Trophoblast cell (in vitro differentiated cells and primary cell): ENCODE measurements around the gene NLK.
A peak's percentile ranks its signal among the peaks of the same experiment; 100 is the strongest.

Experiments used
- DNase-seq, 2 donors: peaks; one replicate each; pipeline ENCODE4 v3.0.0-alpha.2; 2016
- H2AFZ ChIP-seq: 2 replicates; pipeline ENCODE4 v1.6.1; 2013; ENCODE audit warnings: low read length, moderate library complexity, mild to moderate bottlenecking; ENCODE audit not compliant: insufficient read depth, poor library complexity
- H2AK5ac ChIP-seq: 2 replicates; pipeline ENCODE4 v1.6.1; 2013; ENCODE audit warnings: mild to moderate bottlenecking, low read length
- H2BK120ac ChIP-seq: 2 replicates; pipeline ENCODE4 v1.6.1; 2013; ENCODE audit warnings: low read length, mild to moderate bottlenecking, moderate library complexity; ENCODE audit not compliant: insufficient read depth, poor library complexity
- H2BK12ac ChIP-seq: 2 replicates; pipeline ENCODE4 v1.6.1; 2013; ENCODE audit warnings: mild to moderate bottlenecking, low read length, moderate library complexity
- H2BK5ac ChIP-seq: 2 replicates; pipeline ENCODE4 v1.6.1; 2013; ENCODE audit warnings: low read length, low read depth, moderate library complexity, mild to moderate bottlenecking; ENCODE audit not compliant: poor library complexity
- H3K14ac ChIP-seq: 2 replicates; pipeline ENCODE4 v1.6.1; 2013; ENCODE audit warnings: mild to moderate bottlenecking, low read length
- H3K18ac ChIP-seq: 2 replicates; pipeline ENCODE4 v1.6.1; 2013; ENCODE audit warnings: mild to moderate bottlenecking, low read length
- H3K23ac ChIP-seq: 2 replicates; pipeline ENCODE4 v1.6.1; 2013; ENCODE audit warnings: low read length
- H3K27ac ChIP-seq: 2 replicates; pipeline ENCODE4 v1.5.1; 2013; ENCODE audit warnings: low read depth, mild to moderate bottlenecking, inconsistent platforms, low read length, moderate library complexity
- H3K27me3 ChIP-seq: 2 replicates; pipeline ENCODE4 v1.6.1; 2013; ENCODE audit warnings: inconsistent platforms, mild to moderate bottlenecking, low read length, moderate library complexity; ENCODE audit not compliant: insufficient read depth
- H3K36me3 ChIP-seq, 2 experiments: 1 replicate in 1 of 2; 2 replicates in 1 of 2; pipeline ENCODE4 v1.6.1; 2013; ENCODE audit warnings: low read length in 2 of 2, mild to moderate bottlenecking in 2 of 2, moderate library complexity in 1 of 2; ENCODE audit not compliant: insufficient read depth in 2 of 2, control insufficient read depth in 1 of 2
- H3K4ac ChIP-seq: 2 replicates; pipeline ENCODE4 v1.6.1; 2013; ENCODE audit warnings: low read depth, mild to moderate bottlenecking, low read length, moderate library complexity
- H3K4me1 ChIP-seq, 2 experiments: 1 replicate in 1 of 2; 2 replicates in 1 of 2; pipeline ENCODE4 v1.6.1; 2013; ENCODE audit warnings: low read length in 2 of 2, mild to moderate bottlenecking in 2 of 2, moderate library complexity in 1 of 2; ENCODE audit not compliant: insufficient read depth in 2 of 2, control insufficient read depth in 1 of 2
- H3K4me2 ChIP-seq: 2 replicates; pipeline ENCODE4 v1.6.1; 2013; ENCODE audit warnings: inconsistent platforms, mild to moderate bottlenecking, low read length, moderate library complexity
- H3K4me3 ChIP-seq: 2 replicates; pipeline ENCODE4 v1.5.1; 2013; ENCODE audit warnings: mild to moderate bottlenecking, low read depth, low read length, inconsistent platforms
- H3K79me1 ChIP-seq: one replicate; pipeline ENCODE4 v1.6.1; 2013; ENCODE audit warnings: low read length
- H3K79me2 ChIP-seq: 2 replicates; pipeline ENCODE4 v1.6.1; 2013; ENCODE audit warnings: low read length, mild to moderate bottlenecking; ENCODE audit not compliant: control insufficient read depth, insufficient read depth, poor library complexity
- H3K9ac ChIP-seq: 2 replicates; pipeline ENCODE4 v1.6.1; 2013; ENCODE audit warnings: mild to moderate bottlenecking, low read length
- H3K9me3 ChIP-seq: 2 replicates; pipeline ENCODE4 v1.6.1; 2013; ENCODE audit warnings: low read depth, mild to moderate bottlenecking, control low read depth, inconsistent platforms, low read length; ENCODE audit not compliant: insufficient read depth
- H4K12ac ChIP-seq: 2 replicates; pipeline ENCODE4 v1.6.1; 2013; ENCODE audit warnings: low read depth, mild to moderate bottlenecking, low read length, moderate library complexity
- H4K8ac ChIP-seq: 2 replicates; pipeline ENCODE4 v1.6.1; 2013; ENCODE audit warnings: low read depth, mild to moderate bottlenecking, low read length, moderate library complexity
- H4K91ac ChIP-seq: one replicate; pipeline ENCODE4 v1.6.1; 2013; ENCODE audit warnings: low read depth, mild to moderate bottlenecking, low read length, moderate library complexity
- WGBS: extraction: QIAGEN DNeasy Blood & Tissue Kit; methylation state at CpG from one replicate; pipeline ENCODE4 v1.1.7; 2013; ENCODE audit warnings: missing lambda C conversion rate; ENCODE audit not compliant: insufficient read length, insufficient coverage; ENCODE audit errors: extremely low coverage; 5-methylcytosine and 5-hydroxymethylcytosine counted together

The NLK gene

DNA sequence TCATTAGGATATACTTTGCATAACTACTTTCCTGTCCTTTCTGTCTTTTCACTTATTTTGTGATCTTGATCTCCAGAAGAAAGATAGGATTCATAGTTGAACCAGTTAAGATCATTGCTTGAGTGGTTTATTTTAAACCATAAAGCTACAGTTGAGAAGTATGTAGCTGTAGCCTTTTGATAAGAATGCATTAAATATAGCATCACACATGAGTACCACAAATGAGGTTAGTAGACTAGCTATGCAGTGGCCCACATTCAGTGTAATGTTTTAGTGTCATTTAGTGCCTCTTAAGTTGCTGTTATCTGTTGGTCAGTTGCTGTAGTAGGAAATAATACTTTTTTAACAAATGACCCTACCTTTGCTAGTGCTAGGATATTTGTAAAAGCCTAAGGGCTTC is 1.3 kb downstream of the NLK start:
- H4K8ac ChIP-seq = no peak overlapping the region
- H2AK5ac ChIP-seq = no peak overlapping the region

DNA sequence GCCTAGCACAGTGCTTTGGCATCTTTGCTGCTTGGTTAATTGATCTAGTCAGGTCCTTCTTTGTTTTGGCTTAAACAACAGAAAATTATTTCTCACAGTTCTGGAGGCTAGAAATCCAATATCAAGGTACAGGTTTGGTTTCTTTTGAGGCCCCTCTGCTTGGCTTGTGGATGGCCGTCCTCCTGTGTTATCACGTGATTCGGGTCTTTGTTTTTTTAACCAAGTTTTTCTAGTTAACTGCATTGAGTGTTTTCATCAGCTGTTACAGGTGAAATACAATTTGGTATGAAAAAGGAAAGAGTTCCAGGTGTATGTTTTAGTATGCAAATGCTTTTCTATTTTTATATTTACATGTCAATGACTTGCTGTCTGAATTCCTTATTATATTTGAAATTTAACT is 2.8 kb downstream of the NLK start:
- no peaks in the 10 kb centered on the region for H3K9me3 ChIP-seq
- peaks cover 3% of the 10 kb centered on the region for H3K79me1 ChIP-seq
- no peak for DNase-seq
- no peak overlapping the region for H2AFZ ChIP-seq
- peaks cover 9% of the 10 kb centered on the region for H3K79me2 ChIP-seq
- no peak overlapping the region for H3K27ac ChIP-seq
- H2AK5ac ChIP-seq = no peak overlapping the region
- no peak overlapping the region for H3K9ac ChIP-seq
- WGBS = no CpG with 5 or more reads among the region's 3 CpGs
- H4K12ac ChIP-seq = no peak overlapping the region
- H3K18ac ChIP-seq = no peak overlapping the region
- H4K91ac ChIP-seq = no peak overlapping the region
- no peak overlapping the region for H3K23ac ChIP-seq
- no peak overlapping the region for H3K14ac ChIP-seq
- H3K4me2 ChIP-seq = peak overlapping the region; percentile 18
- H4K8ac ChIP-seq = no peak overlapping the region
- peaks cover 2 to 3% of the 10 kb centered on the region in 2 experiments for H3K36me3 ChIP-seq
- H3K27me3 ChIP-seq = no peaks in the 10 kb centered on the region
- no peak overlapping the region for H3K4me3 ChIP-seq
- no peak overlapping the region for H2BK12ac ChIP-seq
- no peak overlapping the region for H2BK120ac ChIP-seq
- H3K4me1 ChIP-seq = peaks cover 9 to 12% of the 10 kb centered on the region in 2 experiments
- H3K4ac ChIP-seq = peak overlapping the region; percentile 25
- no peak overlapping the region for H2BK5ac ChIP-seq

More for the DNA sequence above, 1.3 kb downstream of the NLK start:
- Histone ChIP-seq H3K79me1 (peaks cover 3% of the 10 kb centered on the region), H3K27me3 (no peaks in the 10 kb centered on the region), H3K4ac (no peak overlapping the region), H2BK120ac (no peak overlapping the region), H4K91ac (no peak overlapping the region), H3K9ac (no peak overlapping the region), H3K36me3 (peaks cover 2 to 3% of the 10 kb centered on the region in 2 experiments), H3K23ac (no peak overlapping the region), H3K9me3 (no peaks in the 10 kb centered on the region), H3K18ac (no peak overlapping the region), H2BK5ac (no peak overlapping the region), H2BK12ac (no peak overlapping the region), H3K4me1 (peaks cover 9 to 12% of the 10 kb centered on the region in 2 experiments), H2AFZ (no peak overlapping the region), H3K14ac (no peak overlapping the region), H3K27ac (no peak overlapping the region), H4K12ac (no peak overlapping the region), H3K4me2 (peak overlapping the region; percentile 27), H3K4me3 (no peak overlapping the region), H3K79me2 (peaks cover 9% of the 10 kb centered on the region)
- no peak for DNase-seq

DNA sequence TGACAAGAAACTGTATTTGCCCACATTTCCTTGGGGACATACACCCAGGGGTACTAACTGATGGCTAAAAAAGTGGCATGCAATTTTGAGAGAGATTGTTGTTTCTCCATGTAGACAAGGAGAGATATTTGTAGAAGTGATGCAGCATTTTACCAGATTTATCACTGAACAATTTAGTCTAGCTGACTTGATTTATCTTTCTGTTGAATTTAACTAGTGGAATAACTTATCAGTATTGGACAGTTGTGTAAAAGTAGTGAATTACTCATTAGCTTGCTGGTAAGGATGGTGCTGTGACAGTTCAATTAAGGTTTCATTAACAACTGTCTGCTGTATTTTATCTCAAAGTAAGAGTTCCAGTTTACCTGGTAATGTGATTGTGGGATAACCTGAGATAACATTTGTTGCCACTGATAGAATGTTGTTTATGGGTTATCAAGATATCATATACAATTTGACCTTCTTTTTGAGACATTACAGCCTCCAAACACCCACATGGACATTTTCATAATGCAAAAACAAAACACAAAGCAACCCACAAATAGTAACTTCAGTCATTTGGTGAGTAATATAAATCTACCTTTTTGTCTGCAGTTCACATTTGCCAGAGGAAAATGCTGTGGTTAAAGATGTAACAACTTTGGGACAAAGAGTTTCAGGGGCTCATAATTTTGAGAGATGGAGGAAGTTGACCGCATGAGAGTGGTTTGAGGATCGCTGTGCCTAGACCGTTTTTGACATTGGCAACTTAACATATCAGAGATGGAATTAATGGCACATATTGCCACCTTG is 3.8 kb downstream of the NLK start:
- H2BK12ac ChIP-seq = no peak overlapping the region
- no peak overlapping the region for H3K4ac ChIP-seq
- no peak overlapping the region for H3K4me2 ChIP-seq
- no peak overlapping the region for H3K23ac ChIP-seq
- no peak overlapping the region for H3K27ac ChIP-seq
- no peak overlapping the region for H3K18ac ChIP-seq
- no peak overlapping the region for H3K9ac ChIP-seq
- H4K12ac ChIP-seq = no peak overlapping the region
- H3K27me3 ChIP-seq = no peaks in the 10 kb centered on the region
- no peak overlapping the region for H3K14ac ChIP-seq
- no peaks in the 10 kb centered on the region for H3K9me3 ChIP-seq
- no peak overlapping the region for H2AK5ac ChIP-seq
- no peak overlapping the region for H2BK5ac ChIP-seq
- H2AFZ ChIP-seq = no peak overlapping the region
- peaks cover 2 to 3% of the 10 kb centered on the region in 2 experiments for H3K36me3 ChIP-seq
- H2BK120ac ChIP-seq = no peak overlapping the region
- WGBS = no CpG with 5 or more reads among the region's 3 CpGs
- H4K91ac ChIP-seq = no peak overlapping the region
- H3K4me1 ChIP-seq = peaks cover 9 to 12% of the 10 kb centered on the region in 2 experiments
- peaks cover 3% of the 10 kb centered on the region for H3K79me1 ChIP-seq
- H4K8ac ChIP-seq = no peak overlapping the region
- peaks cover 11% of the 10 kb centered on the region for H3K79me2 ChIP-seq
- no peak overlapping the region for H3K4me3 ChIP-seq
- no peak for DNase-seq

DNA sequence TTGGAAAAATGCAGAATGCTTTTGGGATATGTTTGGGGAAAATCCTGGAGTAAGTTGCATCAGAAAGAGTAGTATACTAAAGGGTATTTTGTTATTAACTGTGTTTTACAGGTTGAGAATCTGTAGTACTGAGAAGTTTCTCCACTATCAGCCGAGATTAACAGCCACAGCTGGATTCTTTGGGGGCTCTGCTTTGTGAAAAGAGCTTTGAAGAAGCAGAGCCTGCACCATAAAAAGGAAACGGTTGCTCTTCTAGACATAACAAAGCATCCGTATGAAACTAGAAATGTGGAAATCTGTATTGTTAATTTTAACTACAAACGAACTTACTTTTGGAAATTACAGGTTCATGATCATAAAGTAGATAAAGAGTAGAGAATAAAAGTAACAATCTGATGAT is 5.3 kb downstream of the NLK start:
- H2BK12ac ChIP-seq = no peak overlapping the region
- H2AFZ ChIP-seq = no peak overlapping the region
- no peak overlapping the region for H3K4me2 ChIP-seq
- no peak overlapping the region for H3K23ac ChIP-seq
- H3K9me3 ChIP-seq = no peaks in the 10 kb centered on the region
- peaks cover 2 to 3% of the 10 kb centered on the region in 2 experiments for H3K36me3 ChIP-seq
- no peak overlapping the region for H3K14ac ChIP-seq
- H4K12ac ChIP-seq = no peak overlapping the region
- no peak overlapping the region for H3K9ac ChIP-seq
- no peak overlapping the region for H4K8ac ChIP-seq
- no peak for DNase-seq
- H2BK120ac ChIP-seq = no peak overlapping the region
- no peak overlapping the region for H3K4ac ChIP-seq
- H3K4me3 ChIP-seq = no peak overlapping the region
- H2BK5ac ChIP-seq = no peak overlapping the region
- no peaks in the 10 kb centered on the region for H3K27me3 ChIP-seq
- no peak overlapping the region for H3K27ac ChIP-seq
- H4K91ac ChIP-seq = no peak overlapping the region
- H3K18ac ChIP-seq = no peak overlapping the region
- H3K4me1 ChIP-seq = peaks cover 7% of the 10 kb centered on the region in 2 experiments
- no CpG with 5 or more reads among the region's 4 CpGs for WGBS
- H2AK5ac ChIP-seq = no peak overlapping the region
- H3K79me1 ChIP-seq = no peaks in the 10 kb centered on the region
- peaks cover 7% of the 10 kb centered on the region for H3K79me2 ChIP-seq
